Fibroblast of lung (primary cell): ENCODE measurements around the gene CBX8.

ENCODE experiments used
- CTCF ChIP-seq, 2 donors: IDR thresholded peaks in 1 of 2; conservative IDR thresholded peaks in 1 of 2; 1 replicate in 1 of 2; 2 replicates in 1 of 2; pipeline ENCODE4 v1.5.1; 2011 to 2012; ENCODE audit warnings: low read length in 2 of 2, control low read depth in 1 of 2, inconsistent platforms in 1 of 2, low read depth in 1 of 2, mild to moderate bottlenecking in 1 of 2
- EZH2 ChIP-seq: IDR thresholded peaks from 2 replicates; pipeline ENCODE4 v1.5.1; 2012; ENCODE audit warnings: low read length, control low read depth, mild to moderate bottlenecking; ENCODE audit errors: missing control alignments

GRCh38 chr17:79783891-79784290 lies 13.0 kb downstream of the CBX8 start:
- TF ChIP-seq CTCF (conservative IDR thresholded peaks at IDR 0.05 in 1 of 2, IDR thresholded peaks at IDR 0.05 in 1 of 2; ENCODE audit: low read depth in 1 of 2, low read length in 2 of 2) (no peak), EZH2 (no peak)
